ENCODE measurements around the gene FER. TPM values are rescaled to one million over a fixed set of nuclear protein-coding genes. Genes with fewer than 3 reads are reported as not detected.
"Not testable (repeated sequence)": the region's sequence is repeated elsewhere in the genome, so short reads cannot be mapped to it uniquely, and the experiment has no call there.

The FER gene
- total RNA-seq, 1 donor from 2014 or later = 11.8 TPM

DNA sequence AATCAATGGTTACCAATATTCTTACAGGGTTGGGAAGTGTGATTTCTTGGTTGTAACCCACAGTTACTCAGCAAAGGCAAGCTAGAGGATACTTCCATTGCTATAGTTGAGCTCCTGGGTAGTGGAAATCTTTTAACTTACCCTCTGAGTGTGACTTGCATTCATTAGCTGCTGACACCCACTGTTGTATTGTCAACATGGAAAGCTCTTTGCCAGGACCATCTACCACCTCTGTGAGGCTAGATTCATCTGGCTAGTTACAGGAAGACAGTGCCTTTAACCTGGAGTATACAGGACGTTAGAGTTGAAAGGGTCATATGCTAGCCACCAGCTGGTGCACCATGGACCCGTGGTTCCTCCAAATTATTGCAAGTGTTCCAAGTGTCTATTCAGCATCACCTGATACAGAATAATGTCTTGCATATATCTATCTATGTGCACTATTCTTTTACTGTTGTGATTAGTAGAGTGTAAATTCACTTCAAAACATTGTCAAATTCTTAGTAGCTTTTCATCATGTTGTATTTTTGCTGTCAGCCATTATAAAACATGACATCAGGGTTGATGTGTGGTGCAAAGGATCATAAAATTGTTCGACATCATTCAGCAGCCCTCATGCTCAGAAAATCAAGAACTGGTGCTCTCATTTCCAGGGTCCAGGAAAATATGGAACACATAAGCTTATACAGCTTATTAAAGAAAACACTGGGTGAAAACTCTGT, 423.1 kb downstream of the FER start:
- DNase-seq (ENCODE audit: low spot score in 2 of 2) = no peak
- intact Hi-C loops (cut with DNase I) = no loop called here
- no peak overlapping the region for H3K27ac ChIP-seq
- H3K4me3 ChIP-seq = no peak overlapping the region
- TF ChIP-seq, protein P1, sequence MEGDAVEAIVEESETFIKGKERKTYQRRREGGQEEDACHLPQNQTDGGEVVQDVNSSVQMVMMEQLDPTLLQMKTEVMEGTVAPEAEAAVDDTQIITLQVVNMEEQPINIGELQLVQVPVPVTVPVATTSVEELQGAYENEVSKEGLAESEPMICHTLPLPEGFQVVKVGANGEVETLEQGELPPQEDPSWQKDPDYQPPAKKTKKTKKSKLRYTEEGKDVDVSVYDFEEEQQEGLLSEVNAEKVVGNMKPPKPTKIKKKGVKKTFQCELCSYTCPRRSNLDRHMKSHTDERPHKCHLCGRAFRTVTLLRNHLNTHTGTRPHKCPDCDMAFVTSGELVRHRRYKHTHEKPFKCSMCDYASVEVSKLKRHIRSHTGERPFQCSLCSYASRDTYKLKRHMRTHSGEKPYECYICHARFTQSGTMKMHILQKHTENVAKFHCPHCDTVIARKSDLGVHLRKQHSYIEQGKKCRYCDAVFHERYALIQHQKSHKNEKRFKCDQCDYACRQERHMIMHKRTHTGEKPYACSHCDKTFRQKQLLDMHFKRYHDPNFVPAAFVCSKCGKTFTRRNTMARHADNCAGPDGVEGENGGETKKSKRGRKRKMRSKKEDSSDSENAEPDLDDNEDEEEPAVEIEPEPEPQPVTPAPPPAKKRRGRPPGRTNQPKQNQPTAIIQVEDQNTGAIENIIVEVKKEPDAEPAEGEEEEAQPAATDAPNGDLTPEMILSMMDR (IDR thresholded peaks at IDR 0.05) = no peak
- no peaks in the 10 kb centered on the region for H3K4me1 ChIP-seq
- H3K36me3 ChIP-seq = no peaks in the 10 kb centered on the region
- H3K27me3 ChIP-seq = no peaks in the 10 kb centered on the region
- no peaks in the 10 kb centered on the region for H3K9me3 ChIP-seq

DNA sequence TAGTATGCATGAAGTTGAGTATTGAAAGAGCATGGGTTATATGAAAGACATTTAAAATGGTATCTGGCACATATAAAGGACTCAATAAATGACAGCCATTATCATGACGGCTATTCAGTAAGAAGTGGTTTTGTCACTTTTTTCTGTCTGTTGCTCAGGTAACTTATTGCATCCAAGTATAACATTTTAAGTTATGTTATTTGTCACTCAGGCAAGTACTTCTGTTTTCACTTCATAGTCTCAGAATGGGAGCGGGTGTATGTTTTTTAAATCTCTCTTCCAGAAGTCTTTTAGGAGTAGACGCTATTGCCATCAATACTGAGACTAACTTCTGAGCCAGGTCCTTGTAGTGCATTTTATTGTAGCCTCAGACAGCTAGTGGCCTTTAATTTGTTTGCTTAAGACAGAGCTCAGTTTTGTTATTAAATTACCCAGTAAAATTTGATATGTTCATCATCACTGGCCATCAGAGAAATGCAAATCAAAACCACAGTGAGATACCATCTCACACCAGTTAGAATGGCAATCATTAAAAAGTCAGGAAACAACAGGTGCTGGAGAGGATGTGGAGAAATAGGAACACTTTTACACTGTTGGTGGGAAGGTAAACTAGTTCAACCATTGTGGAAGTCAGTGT, 423.9 kb downstream of the FER start:
- H3K4me1 ChIP-seq; intact Hi-C loops (cut with DNase I); H3K27ac ChIP-seq; DNase-seq (ENCODE audit: low spot score in 2 of 2); H3K9me3 ChIP-seq; H3K36me3 ChIP-seq; H3K27me3 ChIP-seq; H3K4me3 ChIP-seq: not testable (repeated sequence)

DNA sequence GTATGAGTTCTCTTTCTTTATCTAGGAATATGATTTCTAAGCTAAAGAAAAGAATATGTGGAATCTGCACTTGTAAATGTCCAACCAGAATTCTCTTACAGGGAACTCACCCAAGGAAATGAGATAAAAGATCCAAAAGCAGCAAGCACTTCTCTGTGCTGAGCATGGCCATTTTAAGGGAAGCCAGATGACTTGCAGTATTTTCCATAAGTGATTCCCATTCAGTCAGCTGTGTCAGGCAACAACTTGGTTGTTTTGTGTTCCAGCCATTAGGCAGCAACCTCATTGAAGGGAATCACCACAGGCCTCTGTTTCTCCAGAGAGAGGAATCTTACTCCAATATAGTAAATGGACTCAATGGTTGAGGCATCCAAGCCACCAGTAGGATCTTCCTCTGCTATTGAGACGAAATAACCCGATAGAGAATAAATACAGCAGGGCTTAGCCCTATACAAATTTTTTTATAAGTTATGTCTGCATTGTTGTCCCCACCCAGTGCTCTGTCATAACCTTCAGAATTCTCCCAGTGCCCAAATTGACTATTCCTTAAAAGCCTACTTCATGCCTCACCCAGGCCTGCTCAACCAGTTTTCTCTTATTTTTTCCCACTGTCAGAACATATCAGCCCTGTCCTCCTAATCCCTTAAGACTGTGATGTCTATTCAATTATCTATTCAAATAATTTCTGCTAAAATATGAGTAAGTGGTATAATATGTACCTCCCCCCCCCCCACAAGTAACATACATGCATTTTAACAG, 425.5 kb downstream of the FER start:
- intact Hi-C loops (cut with DNase I) = no loop called here
- Histone ChIP-seq H3K4me3 (no peak overlapping the region), H3K4me1 (no peaks in the 10 kb centered on the region), H3K36me3 (no peaks in the 10 kb centered on the region), H3K9me3 (no peaks in the 10 kb centered on the region), H3K27me3 (no peaks in the 10 kb centered on the region), H3K27ac (no peak overlapping the region)
- TF ChIP-seq, protein P1 (IDR thresholded peaks at IDR 0.05) = no peak
- no peak for DNase-seq (ENCODE audit: low spot score in 2 of 2)

DNA sequence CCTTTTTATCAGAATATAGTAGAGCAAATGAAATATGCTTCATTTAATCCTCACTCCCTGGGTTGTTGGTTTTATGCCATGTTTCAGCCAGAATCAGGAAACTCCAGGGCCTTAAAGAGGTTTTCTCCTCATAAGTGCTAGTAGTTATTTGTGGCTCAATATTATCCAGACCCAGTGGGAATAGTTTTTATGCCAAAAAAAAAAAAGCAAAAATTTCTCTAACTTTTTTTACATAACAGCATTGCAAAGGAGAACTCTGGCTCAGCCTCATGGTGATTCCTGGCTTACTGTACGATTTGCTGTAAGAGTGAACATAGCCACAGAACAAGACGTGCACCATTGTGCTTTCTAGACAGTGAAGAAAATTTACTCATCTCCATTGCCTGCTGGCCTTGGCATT, 429.5 kb downstream of the FER start:
- TF ChIP-seq, protein P1 (IDR thresholded peaks at IDR 0.05) = no peak
- DNase-seq (ENCODE audit: low spot score in 2 of 2) = no peak
- Histone ChIP-seq H3K4me3 (no peak overlapping the region), H3K27me3 (no peaks in the 10 kb centered on the region), H3K4me1 (no peaks in the 10 kb centered on the region), H3K27ac (no peak overlapping the region), H3K9me3 (no peaks in the 10 kb centered on the region), H3K36me3 (no peaks in the 10 kb centered on the region)
- intact Hi-C loops (cut with DNase I) = no loop called here

DNA sequence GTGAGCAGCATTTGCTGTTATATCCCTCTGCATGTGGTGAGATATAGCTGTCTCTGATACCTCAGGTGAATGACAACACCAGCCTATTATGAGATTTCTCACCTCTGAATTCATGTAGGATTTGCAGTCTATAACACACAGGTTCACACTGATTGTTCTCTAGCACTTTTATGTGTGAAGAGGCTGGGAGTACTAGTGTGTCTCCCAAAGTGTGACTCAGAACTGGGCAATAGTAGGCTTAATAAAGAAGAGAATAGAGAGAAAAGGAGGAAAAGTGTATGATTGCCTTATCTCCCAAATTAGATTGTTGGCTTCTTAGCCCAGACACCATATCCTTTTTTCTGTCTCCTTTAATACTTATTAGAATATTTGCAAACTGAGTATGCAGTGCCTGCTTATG, 430.1 kb downstream of the FER start:
- H3K36me3 ChIP-seq = no peaks in the 10 kb centered on the region
- intact Hi-C loops (cut with DNase I) = no loop called here
- no peaks in the 10 kb centered on the region for H3K4me1 ChIP-seq
- TF ChIP-seq, protein P1 (IDR thresholded peaks at IDR 0.05) = no peak
- H3K27ac ChIP-seq = no peak overlapping the region
- no peaks in the 10 kb centered on the region for H3K27me3 ChIP-seq
- no peak overlapping the region for H3K4me3 ChIP-seq
- no peak for DNase-seq (ENCODE audit: low spot score in 2 of 2)
- no peaks in the 10 kb centered on the region for H3K9me3 ChIP-seq

DNA sequence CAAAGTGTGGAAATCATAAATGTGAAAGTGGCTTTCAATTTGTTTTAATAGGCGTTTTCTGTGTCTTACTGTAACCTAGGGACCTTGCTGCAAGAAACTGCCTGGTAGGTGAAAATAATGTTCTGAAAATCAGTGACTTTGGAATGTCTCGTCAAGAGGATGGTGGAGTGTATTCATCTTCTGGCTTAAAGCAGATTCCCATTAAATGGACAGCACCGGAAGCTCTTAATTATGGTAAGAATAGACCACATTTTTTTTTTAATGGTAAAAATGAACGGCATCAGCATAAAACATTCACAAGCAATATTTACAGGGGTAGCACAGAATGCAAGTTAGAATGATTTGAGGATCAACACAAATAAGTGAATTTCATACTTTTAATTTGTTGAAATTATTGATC, 433.0 kb downstream of the FER start:
- Histone ChIP-seq H3K4me3 (no peak overlapping the region), H3K4me1 (no peaks in the 10 kb centered on the region), H3K27me3 (no peaks in the 10 kb centered on the region), H3K36me3 (peaks cover 0 to 3% of the 10 kb centered on the region in 2 donors), H3K9me3 (no peaks in the 10 kb centered on the region), H3K27ac (no peak overlapping the region)
- DNase-seq (ENCODE audit: low spot score in 2 of 2) = no peak
- TF ChIP-seq, protein P1 (IDR thresholded peaks at IDR 0.05) = no peak
- intact Hi-C loops (cut with DNase I) = no loop called here
